ENCODE measurements around the gene TEN1. TPM values are rescaled to one million over a fixed set of nuclear protein-coding genes. Genes with fewer than 3 reads are reported as not detected.

The TEN1 gene
- total and polyA plus RNA-seq, 9 of the 15 experiments (the other 6 are each of a cell fraction or from before 2014, with no cell fraction given), result 1.3 to 25.7 (median 10.1) TPM

GRCh38 chr17:75941442-75941819 lies 37.6 kb upstream of the TEN1 start:
- Histone ChIP-seq H3K4me1 (replicated peaks in 1 of 2; ENCODE audit: control insufficient read depth in 2 of 2, insufficient read depth in 2 of 2, low read length in 2 of 2) (peaks cover 0 to 13% of the 10 kb centered on the region in 2 experiments; a peak in 3 of 5 replicates), H3K27me3 (ENCODE audit: control insufficient read depth in 2 of 2, insufficient read depth in 2 of 2, low read length in 2 of 2) (no peaks in the 10 kb centered on the region), H3K27ac (ENCODE audit: extremely low read depth, low read depth, low read length) (peak overlapping the region; percentile 49; the same call in 2 of the 3 replicates), H3K4me3 (peak overlapping the region; percentile 78), H3K4me2 (ENCODE audit: insufficient read depth, low read length) (peak overlapping the region; percentile 87), H3K79me2 (ENCODE audit: control insufficient read depth, insufficient read depth, low read length) (peaks cover 6% of the 10 kb centered on the region; the same call in 1 of the 3 replicates), H3K9ac (ENCODE audit: insufficient read depth in 1 of 2, low read depth in 2 of 2, low read length in 2 of 2) (peak overlapping the region; percentile 85 to 98), H3K9me3 (replicated peaks; ENCODE audit: control insufficient read depth, insufficient read depth, low read depth, low read length) (no peaks in the 10 kb centered on the region), H4K20me1 (replicated peaks; ENCODE audit: control insufficient read depth, insufficient read depth, low read length) (no peaks in the 10 kb centered on the region), H2AFZ (ENCODE audit: low read depth, low read length) (peak overlapping the region; percentile 91), H3K9me1 (ENCODE audit: control insufficient read depth, insufficient read depth, low read length) (no peaks in the 10 kb centered on the region), H3K36me3 (ENCODE audit: control insufficient read depth, insufficient read depth, low read length) (peaks cover 3% of the 10 kb centered on the region; the same call in 1 of the 3 replicates)
- intact Hi-C loops (cut with micrococcal nuclease), result loop anchor here (5.0 kb wide), 1 partner anchor 36 kb away; the partner anchor contains the start of genes ACOX1 and TEN1
- 0 out of 3 replicates have a peak, but pooled peaks have one; percentile 2 for ATAC-seq
- peak in 1 of 4 experiments; percentile 26 for DNase-seq (ENCODE audit: extremely low read depth in 1 of 4, low spot score in 3 of 4)
- no TSS peak for BruUV-seq (replicated peaks)
- POLR2A ChIA-PET, result interaction anchor here (0.6 to 1.8 kb wide), 13 partner anchors 8 to 458 kb away, joined by 3 to 15 read pairs (median 3); partner anchors contain the start of genes ACOX1 and TEN1
- in situ Hi-C loops (cut with MboI), result no loop called here
- WGBS (ENCODE audit: insufficient coverage, low coverage, missing lambda C conversion rate), result 22% methylated on average over 6 of the region's 6 CpGs
- FAIRE-seq, result no peak
- CTCF ChIA-PET (ENCODE audit: low intra/inter-chr PET ratio), result no interaction called here
- TF ChIP-seq XRCC5 (IDR thresholded peaks at IDR 0.05; ENCODE audit: low read depth, low read length) (no peak), ELK1 (CRISPR knock-in tag; IDR thresholded peaks at IDR 0.05) (no peak), KLF10 (CRISPR knock-in tag; IDR thresholded peaks at IDR 0.05) (no peak), THAP12 (CRISPR knock-in tag; IDR thresholded peaks at IDR 0.05) (no peak), SP1 (CRISPR knock-in tag; IDR thresholded peaks at IDR 0.05) (no peak), CBFA2T2 (conservative IDR thresholded peaks at IDR 0.05) (no peak), PCBP2 (IDR thresholded peaks at IDR 0.05; ENCODE audit: low read depth, low read length, poor library complexity, severe bottlenecking) (no peak), ZBTB12 (CRISPR knock-in tag; IDR thresholded peaks at IDR 0.05) (no peak), RBBP5 (IDR thresholded peaks at IDR 0.05; ENCODE audit: borderline replicate concordance, insufficient read depth, low read length, poor library complexity, severe bottlenecking) (no peak), SREBF2 (CRISPR knock-in tag; IDR thresholded peaks at IDR 0.05) (no peak), RBM34 (IDR thresholded peaks at IDR 0.05; ENCODE audit: borderline replicate concordance, insufficient read depth, low read length) (no peak)
